Mesenteric fat pad (tissue), 1 donor: ENCODE data around the gene ZBTB5. TPM values are rescaled to one million over a fixed set of nuclear protein-coding genes. Genes with fewer than 3 reads are reported as not detected.
"Not testable (repeated sequence)": the region's sequence is repeated elsewhere in the genome, so short reads cannot be mapped to it uniquely, and the experiment has no call there.

ENCODE experiments used
- DNase-seq: peaks from one replicate; pipeline ENCODE4 v3.0.0-alpha.2; 2020; ENCODE audit warnings: low spot score
- total RNA-seq: library from RNA; stranded (reverse); fragmentation: NEBNext Ultra II Directional; extraction: Animal tissue kit (Norgen Biotek cat#: 25700); gene quantifications from one replicate; pipeline ENCODE4 v1.2.1, GENCODE V29; 2021
- donor health status: DM: yes; HTN: yes; CAD: no.

Gene ZBTB5
- total RNA-seq, 1 donor from 2014 or later, result 5.6 TPM

- DNase-seq, result no peak
Measured at GRCh38 chr9:37407468-37407867, 57.8 kb downstream of the ZBTB5 start.

- no peak for DNase-seq
Measured at GRCh38 chr9:37406603-37407401, 58.4 kb downstream of the ZBTB5 start.

- no peak for DNase-seq
Measured at GRCh38 chr9:37405764-37406380, 59.4 kb downstream of the ZBTB5 start.

- DNase-seq, result no peak
Measured at GRCh38 chr9:37405350-37405749, 59.9 kb downstream of the ZBTB5 start.

GRCh38 chr9:37404590-37404989 is 60.7 kb downstream of the ZBTB5 start:
- DNase-seq, result no peak

- no peak for DNase-seq
Measured at GRCh38 chr9:37399336-37399735, 65.9 kb downstream of the ZBTB5 start.

GRCh38 chr9:37398464-37399025 is 66.7 kb downstream of the ZBTB5 start:
- DNase-seq, result no peak

- DNase-seq, result not testable (repeated sequence)
Measured at GRCh38 chr9:37397948-37398347, 67.3 kb downstream of the ZBTB5 start.

GRCh38 chr9:37395663-37396062 is 69.6 kb downstream of the ZBTB5 start:
- no peak for DNase-seq

GRCh38 chr9:37395229-37395628 is 70.0 kb downstream of the ZBTB5 start:
- DNase-seq, result no peak

GRCh38 chr9:37392272-37392671 is 73.0 kb downstream of the ZBTB5 start:
- no peak for DNase-seq

GRCh38 chr9:37390759-37391158 is 74.5 kb downstream of the ZBTB5 start:
- no peak for DNase-seq

Other genes starting within 250 kb of the ZBTB5 start
- gene GRHPR, start 42.8 kb downstream of the ZBTB5 start, total RNA-seq, result 80.5 TPM
- gene POLR1E, start 20.5 kb upstream of the ZBTB5 start, total RNA-seq, result 35.7 TPM
- 10.6 TPM for gene FBXO10, start 110.9 kb upstream of the ZBTB5 start, total RNA-seq
- gene TOMM5, start 127.1 kb upstream of the ZBTB5 start, total RNA-seq, result 82.7 TPM
- gene FRMPD1, start 185.5 kb upstream of the ZBTB5 start, total RNA-seq, result 0.19 TPM